ENCODE results near the gene MYOZ2.

Gene MYOZ2

GRCh38 chr4:119231491-119231890 lies 95.9 kb downstream of the MYOZ2 start:
- Histone ChIP-seq H3K36me3 (ENCODE audit: control insufficient read depth, insufficient read depth, low read length) (peaks cover 3% of the 10 kb centered on the region), H3K4me3 (ENCODE audit: insufficient read depth, low read depth, low read length, poor library complexity, severe bottlenecking) (no peak overlapping the region), H3K27ac (ENCODE audit: insufficient read depth, low read length, poor library complexity, severe bottlenecking) (no peak overlapping the region), H3K4me1 (ENCODE audit: control insufficient read depth, insufficient read depth, low read length, poor library complexity, severe bottlenecking) (peaks cover 7% of the 10 kb centered on the region), H3K9me3 (ENCODE audit: control insufficient read depth, low read length) (no peaks in the 10 kb centered on the region), H3K27me3 (replicated peaks; ENCODE audit: control insufficient read depth, insufficient read depth, low read length, poor library complexity, severe bottlenecking) (no peaks in the 10 kb centered on the region)
- DNase-seq, result no peak

GRCh38 chr4:119232286-119232685 lies 96.7 kb downstream of the MYOZ2 start:
- H3K4me1 ChIP-seq (ENCODE audit: control insufficient read depth, insufficient read depth, low read length, poor library complexity, severe bottlenecking), result peaks cover 7% of the 10 kb centered on the region
- DNase-seq, result no peak
- no peaks in the 10 kb centered on the region for H3K9me3 ChIP-seq (ENCODE audit: control insufficient read depth, low read length)
- H3K27me3 ChIP-seq (replicated peaks; ENCODE audit: control insufficient read depth, insufficient read depth, low read length, poor library complexity, severe bottlenecking), result no peaks in the 10 kb centered on the region
- H3K36me3 ChIP-seq (ENCODE audit: control insufficient read depth, insufficient read depth, low read length), result peaks cover 3% of the 10 kb centered on the region
- H3K27ac ChIP-seq (ENCODE audit: insufficient read depth, low read length, poor library complexity, severe bottlenecking), result no peak overlapping the region
- no peak overlapping the region for H3K4me3 ChIP-seq (ENCODE audit: insufficient read depth, low read depth, low read length, poor library complexity, severe bottlenecking)

GRCh38 chr4:119233191-119233590 lies 97.6 kb downstream of the MYOZ2 start:
- no peak for DNase-seq
- no peak overlapping the region for H3K4me3 ChIP-seq (ENCODE audit: insufficient read depth, low read depth, low read length, poor library complexity, severe bottlenecking)
- H3K27me3 ChIP-seq (replicated peaks; ENCODE audit: control insufficient read depth, insufficient read depth, low read length, poor library complexity, severe bottlenecking), result no peaks in the 10 kb centered on the region
- H3K27ac ChIP-seq (ENCODE audit: insufficient read depth, low read length, poor library complexity, severe bottlenecking), result no peak overlapping the region
- peaks cover 3% of the 10 kb centered on the region for H3K36me3 ChIP-seq (ENCODE audit: control insufficient read depth, insufficient read depth, low read length)
- no peaks in the 10 kb centered on the region for H3K9me3 ChIP-seq (ENCODE audit: control insufficient read depth, low read length)
- H3K4me1 ChIP-seq (ENCODE audit: control insufficient read depth, insufficient read depth, low read length, poor library complexity, severe bottlenecking), result peaks cover 7% of the 10 kb centered on the region

GRCh38 chr4:119233750-119234149 lies 98.1 kb downstream of the MYOZ2 start:
- no peaks in the 10 kb centered on the region for H3K9me3 ChIP-seq (ENCODE audit: control insufficient read depth, low read length)
- DNase-seq, result no peak
- no peak overlapping the region for H3K4me3 ChIP-seq (ENCODE audit: insufficient read depth, low read depth, low read length, poor library complexity, severe bottlenecking)
- no peaks in the 10 kb centered on the region for H3K27me3 ChIP-seq (replicated peaks; ENCODE audit: control insufficient read depth, insufficient read depth, low read length, poor library complexity, severe bottlenecking)
- H3K27ac ChIP-seq (ENCODE audit: insufficient read depth, low read length, poor library complexity, severe bottlenecking), result no peak overlapping the region
- peaks cover 3% of the 10 kb centered on the region for H3K36me3 ChIP-seq (ENCODE audit: control insufficient read depth, insufficient read depth, low read length)
- peaks cover 7% of the 10 kb centered on the region for H3K4me1 ChIP-seq (ENCODE audit: control insufficient read depth, insufficient read depth, low read length, poor library complexity, severe bottlenecking)

GRCh38 chr4:119237201-119237600 lies 101.6 kb downstream of the MYOZ2 start:
- Histone ChIP-seq H3K27ac (ENCODE audit: insufficient read depth, low read length, poor library complexity, severe bottlenecking) (no peak overlapping the region), H3K9me3 (ENCODE audit: control insufficient read depth, low read length) (no peaks in the 10 kb centered on the region), H3K27me3 (replicated peaks; ENCODE audit: control insufficient read depth, insufficient read depth, low read length, poor library complexity, severe bottlenecking) (no peaks in the 10 kb centered on the region), H3K4me3 (ENCODE audit: insufficient read depth, low read depth, low read length, poor library complexity, severe bottlenecking) (no peak overlapping the region), H3K36me3 (ENCODE audit: control insufficient read depth, insufficient read depth, low read length) (peaks cover 3% of the 10 kb centered on the region), H3K4me1 (ENCODE audit: control insufficient read depth, insufficient read depth, low read length, poor library complexity, severe bottlenecking) (peaks cover 7% of the 10 kb centered on the region)
- no peak for DNase-seq
